Tibial nerve (tissue), 4 donors: ENCODE measurements around the gene NTNG1. TPM values are rescaled to one million over a fixed set of nuclear protein-coding genes. Genes with fewer than 3 reads are reported as not detected.
A peak's percentile ranks its signal among the peaks of the same experiment; 100 is the strongest.

Experiments
- DNase-seq, 2 donors: peaks; one replicate each; pipeline ENCODE4 v3.0.0-alpha.2; 2019; ENCODE audit warnings: low spot score in 2 of 2
- H3K27ac ChIP-seq, 4 donors: fragments of 200-600 bp; sonication (generic) in 3 of 4; one replicate each; pipeline ENCODE4 v1.5.1; 2017 to 2019; ENCODE audit warnings: mild to moderate bottlenecking in 1 of 4
- H3K27me3 ChIP-seq, 2 donors: fragments of 200-600 bp; sonication (generic) in 1 of 2; one replicate each; pipeline versions ENCODE4 v1.5.1 to v1.6.0; 2017 to 2019
- H3K36me3 ChIP-seq, 3 donors: fragments of 200-600 bp; sonication (generic); one replicate each; pipeline ENCODE4 v1.5.1; 2018 to 2019
- H3K4me1 ChIP-seq, 4 donors: fragments of 200-600 bp; sonication (generic) in 3 of 4; one replicate each; pipeline ENCODE4 v1.5.1; 2017 to 2019
- H3K4me3 ChIP-seq, 4 donors: fragments of 200-600 bp; sonication (generic) in 3 of 4; one replicate each; pipeline ENCODE4 v1.5.1; 2017 to 2019; ENCODE audit warnings: mild to moderate bottlenecking in 1 of 4, moderate library complexity in 1 of 4
- H3K9me3 ChIP-seq, 4 donors: fragments of 200-600 bp; sonication (generic) in 3 of 4; one replicate each; pipeline ENCODE4 v1.5.1; 2017 to 2019
- CTCF ChIP-seq, 5 experiments: fragments of 200-600 bp in 3 of 5; fragments of 450-650 bp in 2 of 5; sonication (generic) in 3 of 5; IDR thresholded peaks; one replicate each; pipeline ENCODE4 v1.5.1; 2016 to 2019; ENCODE audit warnings: antibody characterized with exemption in 5 of 5, mild to moderate bottlenecking in 3 of 5, moderate library complexity in 2 of 5
- EP300 ChIP-seq, 2 donors: sonication (generic); formaldehyde crosslinking; IDR thresholded peaks; one replicate each; pipeline ENCODE4 v1.6.1; 2017; ENCODE audit warnings: antibody characterized with exemption in 2 of 2, mild to moderate bottlenecking in 1 of 2
- POLR2A ChIP-seq, 2 donors: fragments of 450-650 bp; IDR thresholded peaks; one replicate each; pipeline ENCODE4 v1.6.1; 2017; ENCODE audit warnings: antibody characterized with exemption in 2 of 2, mild to moderate bottlenecking in 2 of 2, moderate library complexity in 2 of 2
- WGBS, 2 donors: methylation state at CpG; one replicate each; pipeline ENCODE4 v1.1.5; 2018; 5-methylcytosine and 5-hydroxymethylcytosine counted together
- total RNA-seq, 4 donors: library from RNA; depleted of rRNA; stranded (reverse); fragments of >200 nt; gene quantifications; one replicate each; pipeline ENCODE4 v1.1.0, GENCODE V29; 2016

The NTNG1 gene
- total RNA-seq, 4 donors from 2014 or later = 1.4 to 6.6 (median 3.9) TPM

- no peak for DNase-seq
- Histone ChIP-seq H3K27me3 (no peaks in the 10 kb centered on the region), H3K9me3 (no peaks in the 10 kb centered on the region), H3K27ac (no peak overlapping the region), H3K36me3 (no peaks in the 10 kb centered on the region), H3K4me3 (no peak overlapping the region), H3K4me1 (no peaks in the 10 kb centered on the region)
- 43 to 53% methylated on average over 2 of the region's 2 CpGs for WGBS, 2 donors
- no peak for TF ChIP-seq CTCF (IDR thresholded peaks at IDR 0.05)
- no peak for TF ChIP-seq EP300 (IDR thresholded peaks at IDR 0.05)
- TF ChIP-seq POLR2A (IDR thresholded peaks at IDR 0.05) = no peak
Measured at GRCh38 chr1:107526524-107527198, 385.8 kb downstream of the NTNG1 start.

GRCh38 chr1:107529511-107530149 is 388.8 kb downstream of the NTNG1 start:
- peak in 1 of 2 donors; percentile 18 for DNase-seq
- Histone ChIP-seq H3K27me3 (no peaks in the 10 kb centered on the region), H3K27ac (no peak overlapping the region), H3K36me3 (no peaks in the 10 kb centered on the region), H3K9me3 (no peaks in the 10 kb centered on the region), H3K4me1 (no peaks in the 10 kb centered on the region), H3K4me3 (no peak overlapping the region)
- TF ChIP-seq POLR2A (IDR thresholded peaks at IDR 0.05) = no peak
- no peak for TF ChIP-seq EP300 (IDR thresholded peaks at IDR 0.05)
- TF ChIP-seq CTCF (IDR thresholded peaks at IDR 0.05) = peak; percentile 55 to 72 (median 67)
- 23 to 24% methylated on average over 6 of the region's 6 CpGs for WGBS, 2 donors

- no peak for DNase-seq
- Histone ChIP-seq H3K4me3 (no peak overlapping the region), H3K36me3 (no peaks in the 10 kb centered on the region), H3K27ac (no peak overlapping the region), H3K9me3 (no peaks in the 10 kb centered on the region), H3K27me3 (no peaks in the 10 kb centered on the region), H3K4me1 (no peaks in the 10 kb centered on the region)
- WGBS, 2 donors = 34 to 46% methylated on average over 6 of the region's 6 CpGs
- TF ChIP-seq EP300 (IDR thresholded peaks at IDR 0.05) (no peak), CTCF (IDR thresholded peaks at IDR 0.05) (no peak), POLR2A (IDR thresholded peaks at IDR 0.05) (no peak)
Measured at GRCh38 chr1:107530543-107530942, 389.7 kb downstream of the NTNG1 start.

GRCh38 chr1:107531065-107531908 is 390.4 kb downstream of the NTNG1 start:
- 86% methylated on average over 12 of the region's 12 CpGs for WGBS, 2 donors

More at GRCh38 chr1:107531065-107531908, 390.4 kb downstream of the NTNG1 start:
- DNase-seq = no peak
- no peaks in the 10 kb centered on the region for H3K27me3 ChIP-seq
- no peaks in the 10 kb centered on the region for H3K4me1 ChIP-seq
- TF ChIP-seq CTCF (IDR thresholded peaks at IDR 0.05) (no peak), EP300 (IDR thresholded peaks at IDR 0.05) (no peak), POLR2A (IDR thresholded peaks at IDR 0.05) (no peak)
- H3K27ac ChIP-seq = no peak overlapping the region
- no peaks in the 10 kb centered on the region for H3K36me3 ChIP-seq
- H3K4me3 ChIP-seq = no peak overlapping the region
- no peaks in the 10 kb centered on the region for H3K9me3 ChIP-seq
